A549 treated with CpdA at 1 μM for 4 hours (cell line): ENCODE results near the gene GRIN3A. TPM values are rescaled to one million over a fixed set of nuclear protein-coding genes. Genes with fewer than 3 reads are reported as not detected.

Experiments used
- total RNA-seq: library from RNA; stranded (reverse); fragments of 200-300 nt; extraction: Qiagen RNA extraction; gene quantifications from 5 replicates; pipeline ENCODE4 v1.2.3, GENCODE V29; 2022; ENCODE audit warnings: low read depth

GRIN3A gene
- not detected in 5 replicates for total RNA-seq

DNA sequence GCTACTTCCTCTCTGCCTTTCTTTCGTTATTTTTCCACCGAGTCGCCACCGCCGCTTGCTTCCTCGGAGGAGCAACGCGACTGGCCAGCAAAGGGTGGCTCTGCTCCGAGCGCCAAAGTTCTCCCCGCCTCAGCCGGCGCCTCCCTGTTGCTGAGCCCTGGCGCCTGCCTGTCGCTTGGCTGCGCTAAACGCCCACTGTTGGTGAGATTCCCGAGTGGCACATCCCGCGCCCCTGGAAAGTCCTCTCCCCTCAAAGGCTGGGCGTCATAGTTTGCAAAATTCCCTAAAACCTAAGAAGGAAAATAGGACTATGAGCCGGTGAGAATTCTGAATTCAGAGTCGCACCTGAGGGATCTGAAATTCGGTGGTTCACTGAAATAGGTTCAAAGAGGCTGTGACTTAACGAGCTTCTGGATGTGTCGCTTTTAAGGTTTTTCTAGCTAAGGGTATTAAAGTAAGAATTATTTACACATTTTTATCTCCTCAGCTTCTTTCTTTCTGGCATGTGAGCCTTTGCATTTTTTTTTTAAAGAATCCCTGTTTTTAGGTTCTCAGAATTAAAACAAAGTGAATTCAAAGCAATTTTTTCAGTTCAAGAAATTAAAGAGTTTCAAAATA, at the start of gene GRIN3A:
Gene GRIN3A (minus strand): TSS at position 82 of the 618 bp plus-strand sequence. CDS start 668 bp downstream, outside the sequence.

DNA sequence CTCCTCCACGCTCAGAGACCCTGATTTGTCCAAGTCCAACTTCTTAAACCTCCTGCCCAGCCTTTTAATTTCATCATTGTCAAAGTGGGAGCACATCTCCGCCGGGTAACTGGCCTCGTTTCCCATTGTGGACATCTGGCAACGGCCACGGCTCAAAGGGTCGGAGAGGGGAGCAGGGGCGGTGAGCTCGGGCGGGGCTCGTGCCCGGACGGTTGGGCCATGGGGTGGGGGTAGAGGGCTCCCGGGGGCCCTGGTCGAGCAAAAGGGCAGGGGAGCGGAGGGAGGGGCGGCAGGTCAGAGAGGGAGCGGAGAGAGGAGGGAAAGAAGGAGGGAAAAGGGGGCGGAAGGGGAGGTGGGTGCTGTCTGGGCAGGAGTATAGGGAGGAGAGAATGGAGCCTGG, 143.7 kb downstream of the GRIN3A start, which contains the start of gene PPP3R2:
Gene PPP3R2 (minus strand): TSS at position 174 of the 400 bp plus-strand sequence. CDS start 48 bp downstream, at position 126.

DNA sequence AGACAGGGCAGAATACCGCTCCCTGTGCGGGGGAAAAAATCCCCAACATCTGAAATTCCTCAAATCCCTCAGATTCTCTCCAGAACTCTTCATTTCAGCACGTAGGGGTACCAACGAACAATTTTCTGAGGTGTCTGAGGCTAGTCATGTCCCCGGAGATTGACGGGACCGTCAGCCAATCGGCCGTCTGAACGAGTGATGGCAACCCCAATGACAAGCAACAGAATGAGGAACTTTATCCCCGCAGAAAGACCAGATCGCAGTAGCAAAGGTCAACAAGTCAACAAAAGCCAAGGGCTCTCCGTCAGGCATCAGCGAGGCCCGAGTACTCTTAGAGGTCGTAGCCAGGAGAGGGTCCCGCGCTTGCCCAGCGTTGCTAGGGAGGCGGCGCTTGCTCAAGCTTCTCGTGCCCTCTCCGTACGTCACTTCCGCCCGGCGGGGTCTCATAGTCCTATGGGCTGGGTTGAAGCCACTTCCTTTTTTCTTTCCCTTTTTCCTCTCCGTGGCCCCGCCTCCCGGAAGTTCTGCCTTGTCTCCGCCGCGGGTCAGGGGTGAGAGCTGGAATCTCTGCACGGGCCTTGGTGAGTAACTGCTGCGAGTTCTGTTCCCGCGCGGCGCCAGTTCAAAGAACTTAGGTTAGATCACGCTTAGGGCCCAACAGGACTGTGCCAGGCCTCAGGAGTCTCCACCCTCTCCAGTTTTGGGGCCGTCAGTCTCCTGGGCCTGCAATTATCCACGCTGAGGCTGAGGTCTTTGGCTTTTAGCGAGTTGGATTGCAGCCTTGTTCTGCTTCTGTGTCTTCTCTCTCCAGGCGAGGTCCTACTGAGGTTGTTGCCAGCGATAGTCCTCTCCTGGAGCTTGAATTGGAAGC, 204.9 kb downstream of the GRIN3A start, which contains the start of gene RNF20:
Gene RNF20 (plus strand): TSS at position 520 of the 871 bp plus-strand sequence. CDS start 1,571 bp downstream, outside the sequence.

Other genes starting within 250 kb of the GRIN3A start
- 20.9 to 28.0 TPM (median 23.1 TPM) in 5 replicates for gene RNF20, start 204.8 kb downstream of the GRIN3A start, total RNA-seq
- not detected in 5 replicates for gene PPP3R2, start 143.7 kb downstream of the GRIN3A start, total RNA-seq